Testis (tissue), 3 donors: ENCODE measurements around the gene TNRC18. TPM values are rescaled to one million over a fixed set of nuclear protein-coding genes. Genes with fewer than 3 reads are reported as not detected.
"Not testable (repeated sequence)": the region's sequence is repeated elsewhere in the genome, so short reads cannot be mapped to it uniquely, and the experiment has no call there.

Source experiments
- DNase-seq: peaks from one replicate; pipeline ENCODE4 v3.0.0-alpha.2; 2019
- H3K27ac ChIP-seq, 2 donors: fragments of 200-600 bp; sonication (generic); one replicate each; pipeline ENCODE4 v1.5.1; 2019
- H3K27me3 ChIP-seq: fragments of 200-600 bp; sonication (generic); one replicate; pipeline ENCODE4 v1.5.1; 2019
- H3K36me3 ChIP-seq: fragments of 200-600 bp; sonication (generic); one replicate; pipeline ENCODE4 v1.5.1; 2017; ENCODE audit warnings: low read depth; ENCODE audit errors: missing control alignments
- H3K4me1 ChIP-seq: fragments of 200-600 bp; sonication (generic); one replicate; pipeline ENCODE4 v1.5.1; 2019
- H3K4me3 ChIP-seq, 2 donors: fragments of 200-600 bp; sonication (generic); one replicate each; pipeline ENCODE4 v1.5.1; 2017 to 2019
- H3K9me3 ChIP-seq: fragments of 200-600 bp; sonication (generic); one replicate; pipeline ENCODE4 v1.5.1; 2017
- CTCF ChIP-seq, 3 experiments: fragments of 450-650 bp in 2 of 3; fragments of 200-600 bp in 1 of 3; sonication (generic) in 1 of 3; IDR thresholded peaks; one replicate each; pipeline ENCODE4 v1.5.1; 2016 to 2019; ENCODE audit warnings: antibody characterized with exemption in 3 of 3, mild to moderate bottlenecking in 2 of 3, moderate library complexity in 1 of 3
- POLR2A ChIP-seq: fragments of 450-650 bp; IDR thresholded peaks from one replicate; pipeline ENCODE4 v1.6.1; 2017; ENCODE audit warnings: antibody characterized with exemption, mild to moderate bottlenecking, moderate library complexity
- WGBS, 2 donors: methylation state at CpG; one replicate each; pipeline ENCODE4 v1.1.5; 2018; 5-methylcytosine and 5-hydroxymethylcytosine counted together
- intact Hi-C: fragments of 100-400 bp; cut with DNase I; formaldehyde crosslinking; loops from one replicate; pipeline ENCODE4 v1.15.1; 2023; ENCODE audit warnings: low total_unique reads
- polyA plus RNA-seq: library from polyadenylated mRNA; stranded (reverse); fragments of 350-450 nt; fragmentation: Illumina TruSeq; extraction: RNeasy Lipid Tissue Mini Kit (QIAGEN cat#74804); gene quantifications from one replicate; pipeline ENCODE4 v1.2.3, GENCODE V29; 2014; ENCODE audit warnings: low read depth, low replicate concordance; ENCODE audit not compliant: insufficient read depth
- total RNA-seq, 2 donors: library from RNA; depleted of rRNA; stranded (reverse); fragments of >200 nt; gene quantifications; one replicate each; pipeline ENCODE4 v1.2.3, GENCODE V29; 2016

TNRC18 gene
- total and polyA plus RNA-seq, 3 donors from 2014 or later = 56.2 to 128 (median 117) TPM

GRCh38 chr7:5333121-5334045 lies 90.3 kb downstream of the TNRC18 start:
- H3K27me3 ChIP-seq = no peaks in the 10 kb centered on the region
- H3K36me3 ChIP-seq = no peaks in the 10 kb centered on the region
- 76 to 81% methylated on average over 14 to 32 of the region's 32 CpGs for WGBS, 2 donors

GRCh38 chr7:5332579-5332978 lies 91.1 kb downstream of the TNRC18 start:
- 50 to 74% methylated on average over 3 to 33 of the region's 43 CpGs for WGBS, 2 donors

More at GRCh38 chr7:5333121-5334045, 90.3 kb downstream of the TNRC18 start:
- no peak for DNase-seq
- Histone ChIP-seq H3K4me3 (no peak overlapping the region), H3K27ac (no peak overlapping the region), H3K9me3 (no peaks in the 10 kb centered on the region), H3K4me1 (no peaks in the 10 kb centered on the region)
- TF ChIP-seq CTCF (IDR thresholded peaks at IDR 0.05) = no peak
- no peak for TF ChIP-seq POLR2A
- intact Hi-C loops = no loop called here

GRCh38 chr7:5330288-5330687 lies 93.3 kb downstream of the TNRC18 start:
- intact Hi-C loops = no loop called here
- Histone ChIP-seq H3K27ac (no peak overlapping the region), H3K36me3 (no peaks in the 10 kb centered on the region), H3K9me3 (no peaks in the 10 kb centered on the region), H3K27me3 (no peaks in the 10 kb centered on the region), H3K4me1 (no peaks in the 10 kb centered on the region), H3K4me3 (no peak overlapping the region)
- WGBS, 2 donors = 90 to 100% methylated on average over 3 of the region's 3 CpGs
- no peak for TF ChIP-seq POLR2A
- TF ChIP-seq CTCF (IDR thresholded peaks at IDR 0.05) = no peak
- no peak for DNase-seq

More at GRCh38 chr7:5332579-5332978, 91.1 kb downstream of the TNRC18 start:
- no peaks in the 10 kb centered on the region for H3K36me3 ChIP-seq
- intact Hi-C loops = no loop called here
- DNase-seq = no peak
- no peaks in the 10 kb centered on the region for H3K9me3 ChIP-seq
- H3K27me3 ChIP-seq = no peaks in the 10 kb centered on the region
- TF ChIP-seq POLR2A = no peak
- TF ChIP-seq CTCF (IDR thresholded peaks at IDR 0.05) = no peak
- H3K27ac ChIP-seq = no peak overlapping the region
- no peak overlapping the region for H3K4me3 ChIP-seq
- no peaks in the 10 kb centered on the region for H3K4me1 ChIP-seq

- H3K4me3 ChIP-seq = no peak overlapping the region
- TF ChIP-seq CTCF (IDR thresholded peaks at IDR 0.05) (no peak), POLR2A (no peak)
- intact Hi-C loops = no loop called here
- no peaks in the 10 kb centered on the region for H3K9me3 ChIP-seq
- no peak overlapping the region for H3K27ac ChIP-seq
- DNase-seq = no peak
- no peaks in the 10 kb centered on the region for H3K4me1 ChIP-seq
- WGBS, 2 donors = 81 to 90% methylated on average over 7 to 10 of the region's 10 CpGs
- H3K27me3 ChIP-seq = no peaks in the 10 kb centered on the region
- no peaks in the 10 kb centered on the region for H3K36me3 ChIP-seq
Observed at GRCh38 chr7:5324961-5325360, 98.7 kb downstream of the TNRC18 start.

- DNase-seq, H3K4me1 ChIP-seq, H3K9me3 ChIP-seq, H3K27me3 ChIP-seq, H3K36me3 ChIP-seq, intact Hi-C loops, H3K4me3 ChIP-seq, H3K27ac ChIP-seq: not testable (repeated sequence)
- WGBS, 2 donors = 96% methylated on average over 20 to 31 of the region's 31 CpGs
Observed at GRCh38 chr7:5323800-5324781, 99.5 kb downstream of the TNRC18 start.
